Parathyroid adenoma (tissue), 2 donors: ENCODE measurements around the gene PERM1.
"Not testable (repeated sequence)": the region's sequence is repeated elsewhere in the genome, so short reads cannot be mapped to it uniquely, and the experiment has no call there.

ENCODE experiments used
- H2AFZ ChIP-seq: fragments of 300-600 bp; sonication (generic); one replicate; pipeline ENCODE4 v1.7.0; 2017; ENCODE audit warnings: antibody characterized with exemption, mild to moderate bottlenecking
- H3K27ac ChIP-seq: fragments of 300-600 bp; sonication (generic); one replicate; pipeline ENCODE4 v1.7.0; 2017
- H3K27me3 ChIP-seq: fragments of 300-600 bp; sonication (generic); one replicate; pipeline ENCODE4 v1.7.0; 2017; ENCODE audit warnings: low read length; ENCODE audit not compliant: control insufficient read depth, insufficient read depth
- H3K36me3 ChIP-seq: fragments of 300-600 bp; sonication (generic); one replicate; pipeline ENCODE4 v1.7.0; 2017; ENCODE audit warnings: low read length; ENCODE audit not compliant: control insufficient read depth, insufficient read depth
- H3K4me1 ChIP-seq: fragments of 300-600 bp; sonication (generic); one replicate; pipeline ENCODE4 v1.7.0; 2017; ENCODE audit warnings: control low read depth
- H3K4me2 ChIP-seq: fragments of 300-600 bp; sonication (generic); one replicate; pipeline ENCODE4 v1.7.0; 2017; ENCODE audit warnings: low read length
- H3K4me3 ChIP-seq: fragments of 300-600 bp; sonication (generic); one replicate; pipeline ENCODE4 v1.7.0; 2017; ENCODE audit warnings: low read depth, low read length
- H3K79me2 ChIP-seq: fragments of 300-600 bp; sonication (generic); one replicate; pipeline ENCODE4 v1.7.0; 2017; ENCODE audit warnings: control low read depth
- H3K9ac ChIP-seq: fragments of 300-600 bp; sonication (generic); one replicate; pipeline ENCODE4 v1.7.0; 2017; ENCODE audit warnings: mild to moderate bottlenecking
- H3K9me3 ChIP-seq: fragments of 300-600 bp; sonication (generic); one replicate; pipeline ENCODE4 v1.7.0; 2017; ENCODE audit warnings: low read length; ENCODE audit not compliant: control insufficient read depth
- TF ChIP-seq, protein P1 (sequence below): fragments of 300-600 bp; sonication (generic); IDR thresholded peaks from one replicate; pipeline ENCODE4 v1.7.0; 2017; ENCODE audit warnings: antibody characterized with exemption, mild to moderate bottlenecking
- donor health status: primary hyperparathyroidism.

The PERM1 gene

DNA sequence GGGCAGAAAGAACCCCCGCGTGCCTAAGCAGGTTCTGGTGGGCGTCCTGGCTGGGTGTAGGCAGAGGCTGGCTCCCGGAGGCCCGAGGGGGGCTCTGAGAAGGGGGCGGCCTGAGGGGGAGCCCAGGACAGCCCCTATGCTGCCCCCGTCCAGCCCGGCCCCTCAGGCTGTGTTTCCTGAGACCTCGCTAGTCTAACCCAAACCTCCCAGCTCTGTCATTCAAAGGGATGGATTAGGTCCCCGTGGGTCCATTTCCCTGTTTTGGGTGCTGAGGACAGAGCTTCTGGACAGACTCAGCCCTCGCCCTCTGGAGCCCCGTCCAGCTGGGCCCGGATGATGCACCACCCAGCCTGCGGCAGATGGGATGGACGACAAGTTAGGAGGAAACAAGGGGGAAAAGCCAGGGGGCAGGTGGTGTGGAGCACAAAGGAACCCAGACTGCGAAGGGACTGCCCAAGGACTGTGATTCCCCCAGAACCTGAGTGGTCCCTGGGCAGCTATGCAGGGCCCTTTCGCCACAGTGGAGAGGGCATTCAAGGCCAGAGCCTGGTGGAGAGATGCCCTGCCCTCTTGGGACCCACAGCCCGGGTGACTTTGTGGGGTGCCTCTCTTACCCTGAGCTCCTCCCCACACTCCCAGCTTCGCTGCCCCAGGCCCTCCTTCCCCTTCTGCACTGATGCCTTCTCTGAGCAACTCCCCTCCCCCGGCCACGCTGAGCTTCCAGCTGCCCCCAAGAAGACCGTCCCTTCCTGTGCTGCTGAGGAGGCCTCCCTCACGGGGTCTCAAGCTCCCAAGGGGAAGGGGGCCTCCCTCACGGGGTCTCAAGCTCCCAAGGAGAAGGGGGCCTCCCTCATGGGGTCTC is 15.2 kb upstream of the PERM1 start:
- TF ChIP-seq, protein P1, sequence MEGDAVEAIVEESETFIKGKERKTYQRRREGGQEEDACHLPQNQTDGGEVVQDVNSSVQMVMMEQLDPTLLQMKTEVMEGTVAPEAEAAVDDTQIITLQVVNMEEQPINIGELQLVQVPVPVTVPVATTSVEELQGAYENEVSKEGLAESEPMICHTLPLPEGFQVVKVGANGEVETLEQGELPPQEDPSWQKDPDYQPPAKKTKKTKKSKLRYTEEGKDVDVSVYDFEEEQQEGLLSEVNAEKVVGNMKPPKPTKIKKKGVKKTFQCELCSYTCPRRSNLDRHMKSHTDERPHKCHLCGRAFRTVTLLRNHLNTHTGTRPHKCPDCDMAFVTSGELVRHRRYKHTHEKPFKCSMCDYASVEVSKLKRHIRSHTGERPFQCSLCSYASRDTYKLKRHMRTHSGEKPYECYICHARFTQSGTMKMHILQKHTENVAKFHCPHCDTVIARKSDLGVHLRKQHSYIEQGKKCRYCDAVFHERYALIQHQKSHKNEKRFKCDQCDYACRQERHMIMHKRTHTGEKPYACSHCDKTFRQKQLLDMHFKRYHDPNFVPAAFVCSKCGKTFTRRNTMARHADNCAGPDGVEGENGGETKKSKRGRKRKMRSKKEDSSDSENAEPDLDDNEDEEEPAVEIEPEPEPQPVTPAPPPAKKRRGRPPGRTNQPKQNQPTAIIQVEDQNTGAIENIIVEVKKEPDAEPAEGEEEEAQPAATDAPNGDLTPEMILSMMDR, result no peak
- Histone ChIP-seq H3K4me3 (no peak overlapping the region), H2AFZ (no peak overlapping the region), H3K9ac (no peak overlapping the region), H3K27ac (no peak overlapping the region), H3K36me3 (no peaks in the 10 kb centered on the region), H3K9me3 (no peaks in the 10 kb centered on the region), H3K27me3 (no peaks in the 10 kb centered on the region), H3K79me2 (no peaks in the 10 kb centered on the region), H3K4me1 (no peaks in the 10 kb centered on the region), H3K4me2 (no peak overlapping the region)

DNA sequence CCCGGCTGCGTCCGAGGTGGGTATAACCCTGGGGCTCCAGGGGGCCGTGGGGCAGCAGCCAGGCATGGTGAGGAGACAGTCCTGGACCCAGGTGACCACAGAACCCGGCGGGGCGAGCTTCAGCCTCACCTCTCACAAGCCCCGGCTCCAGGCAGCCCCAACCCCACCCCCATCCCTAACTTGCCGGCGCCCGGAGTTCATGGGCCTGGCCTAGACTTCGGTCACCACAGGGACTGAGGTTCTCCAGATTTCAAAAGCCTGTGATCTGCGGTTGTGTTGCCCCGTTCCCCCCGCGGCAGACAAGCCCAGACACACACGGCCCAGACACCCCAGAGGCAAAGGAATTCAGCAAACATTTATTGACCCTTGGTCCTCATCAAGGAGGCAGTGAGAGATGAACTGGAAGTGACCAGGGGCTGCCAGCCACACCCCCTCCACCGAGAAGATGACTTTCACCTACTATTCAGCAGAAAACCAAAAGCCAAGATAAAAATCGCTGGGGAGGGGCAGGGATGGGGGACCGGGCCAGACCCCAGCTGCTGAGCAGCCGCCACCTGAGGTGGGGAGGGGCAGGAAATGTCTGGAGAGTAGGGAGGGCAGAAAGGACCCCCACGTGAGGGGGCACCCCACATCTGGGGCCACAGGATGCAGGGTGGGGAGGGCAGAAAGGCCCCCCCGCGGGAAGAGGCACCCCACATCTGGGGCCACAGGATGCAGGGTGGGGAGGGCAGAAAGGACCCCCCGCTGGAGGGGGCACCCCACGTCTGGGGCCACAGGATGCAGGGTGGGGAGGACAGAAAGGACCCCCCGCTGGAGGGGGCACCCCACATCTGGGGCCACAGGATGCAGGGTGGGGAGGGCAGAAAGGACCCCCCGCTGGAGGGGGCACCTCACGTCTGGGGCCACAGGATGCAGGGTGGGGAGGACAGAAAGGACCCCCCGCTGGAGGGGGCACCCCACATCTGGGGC is 14.1 kb upstream of the PERM1 start:
- H3K9me3 ChIP-seq, result no peaks in the 10 kb centered on the region
- H2AFZ ChIP-seq, result no peak overlapping the region
- no peaks in the 10 kb centered on the region for H3K27me3 ChIP-seq
- H3K4me1 ChIP-seq, result no peaks in the 10 kb centered on the region
- H3K4me3 ChIP-seq, result no peak overlapping the region
- TF ChIP-seq, protein P1, result no peak
- no peak overlapping the region for H3K9ac ChIP-seq
- no peak overlapping the region for H3K27ac ChIP-seq
- no peaks in the 10 kb centered on the region for H3K79me2 ChIP-seq
- no peaks in the 10 kb centered on the region for H3K36me3 ChIP-seq
- no peak overlapping the region for H3K4me2 ChIP-seq

DNA sequence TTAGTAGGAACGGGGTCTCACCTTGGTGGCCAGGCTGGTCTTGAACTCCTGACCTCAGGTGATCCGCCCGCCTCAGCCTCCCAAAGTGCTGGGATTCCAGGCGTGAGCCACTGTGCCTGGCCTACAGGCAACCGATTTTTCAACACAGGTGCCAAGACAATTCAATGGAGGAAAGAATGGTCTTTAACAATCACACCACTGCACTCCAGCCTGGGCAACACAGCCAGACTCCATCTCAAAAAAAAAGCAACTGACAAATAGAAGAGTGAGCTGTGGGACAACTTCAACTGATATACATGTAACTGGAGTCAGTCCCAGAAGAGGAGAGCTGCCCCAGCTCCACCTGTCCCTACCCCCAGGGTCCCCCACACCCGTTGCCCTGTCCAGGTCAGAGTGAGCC is 12.7 kb upstream of the PERM1 start:
- not testable (repeated sequence) for H3K9me3 ChIP-seq, H3K4me2 ChIP-seq, H3K27me3 ChIP-seq, H3K36me3 ChIP-seq, H3K79me2 ChIP-seq, H3K9ac ChIP-seq, H3K27ac ChIP-seq, H2AFZ ChIP-seq, H3K4me1 ChIP-seq, H3K4me3 ChIP-seq

DNA sequence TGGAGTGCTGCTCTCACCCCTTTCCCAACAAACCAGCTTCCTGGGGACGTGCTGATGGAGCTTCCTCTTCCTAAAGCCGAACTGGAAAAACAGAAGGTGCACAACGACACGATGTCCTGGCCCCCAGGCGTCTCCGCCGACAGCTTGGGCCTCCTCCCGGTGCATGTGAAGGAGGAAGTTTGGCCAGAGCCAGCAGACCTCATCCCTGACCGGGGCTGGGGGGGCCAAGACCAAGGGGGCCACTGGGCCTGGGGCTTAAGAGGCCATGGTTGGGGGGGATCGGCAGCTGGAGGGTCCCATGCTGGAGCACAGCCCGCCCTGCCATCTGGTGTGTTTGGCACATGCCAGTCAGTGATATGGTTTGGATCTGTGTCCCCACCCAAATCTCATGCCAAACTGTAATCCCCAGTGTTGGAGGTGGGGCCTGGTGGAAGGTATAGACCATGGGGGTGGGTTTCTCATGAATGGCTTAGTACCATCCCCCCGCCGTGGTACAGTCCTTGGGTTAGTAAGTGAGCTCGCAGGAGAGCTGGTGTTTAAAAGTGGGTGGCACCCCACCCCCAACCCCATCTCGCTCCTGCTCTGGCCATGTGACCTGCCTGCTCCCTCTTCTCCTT is 11.6 kb upstream of the PERM1 start:
- Histone ChIP-seq H3K9ac (no peak overlapping the region), H3K27ac (no peak overlapping the region)

More for the DNA sequence above, 11.6 kb upstream of the PERM1 start:
- no peak overlapping the region for H2AFZ ChIP-seq
- H3K4me1 ChIP-seq, result no peaks in the 10 kb centered on the region
- no peaks in the 10 kb centered on the region for H3K36me3 ChIP-seq
- H3K79me2 ChIP-seq, result no peaks in the 10 kb centered on the region
- H3K4me2 ChIP-seq, result no peak overlapping the region
- no peak overlapping the region for H3K4me3 ChIP-seq
- TF ChIP-seq, protein P1, result no peak
- no peaks in the 10 kb centered on the region for H3K9me3 ChIP-seq
- no peaks in the 10 kb centered on the region for H3K27me3 ChIP-seq
